Endothelial cell of umbilical vein (primary cell): Measurements from ENCODE around the gene CS. TPM values are rescaled to one million over a fixed set of nuclear protein-coding genes. Genes with fewer than 3 reads are reported as not detected.

ENCODE experiments used
- BruUV-seq: library from RNA; stranded (reverse); fragments of 400-500 nt; replicated peaks from 2 replicates; lab custom pipeline; 2021; lab: Mats Ljungman, UMichigan
- CTCF ChIA-PET: fragments of 300-600, 350-600 bp; sonication (Branson Sonifier 250); formaldehyde crosslinking; loops from one replicate; lab custom pipeline; 2021; ENCODE audit warnings: antibody characterized with exemption, inconsistent platforms; lab: Charles Lee
- POLR2A ChIA-PET: fragments of 300-600, 350-600 bp; sonication (Branson Sonifier 250); formaldehyde crosslinking; loops from one replicate; lab custom pipeline; 2021; ENCODE audit warnings: antibody characterized with exemption, inconsistent platforms; lab: Charles Lee
- DNase-seq: peaks from one replicate; pipeline ENCODE4 v3.0.0-alpha.2; 2011; ENCODE audit warnings: low read depth, low spot score
- FAIRE-seq: peaks from 2 replicates; lab custom pipeline; 2011; peaks lifted over from hg19 to GRCh38; lab: Jason Lieb, UNC
- H2AFZ ChIP-seq: 2 replicates; pipeline ENCODE4 v1.6.0; 2012; ENCODE audit warnings: low read depth, low read length, control low read depth, inconsistent platforms
- H3K27ac ChIP-seq: 2 replicates; pipeline ENCODE4 v1.5.1; 2011; ENCODE audit warnings: low read depth, mild to moderate bottlenecking, control low read depth, low read length, moderate library complexity; ENCODE audit not compliant: insufficient read depth
- H3K27me3 ChIP-seq, 2 experiments: 2 replicates each; pipeline versions ENCODE4 v1.6.0 to v1.6.1; 2011; ENCODE audit warnings: low read length in 2 of 2, mixed read lengths in 1 of 2; ENCODE audit not compliant: control insufficient read depth in 2 of 2, insufficient read depth in 2 of 2
- H3K36me3 ChIP-seq, 2 experiments: 2 replicates in 1 of 2; 3 replicates in 1 of 2; pipeline ENCODE4 v1.5.1; 2011; ENCODE audit warnings: low read length in 2 of 2, mild to moderate bottlenecking in 1 of 2, moderate library complexity in 1 of 2; ENCODE audit not compliant: control insufficient read depth in 2 of 2, insufficient read depth in 2 of 2; ENCODE audit errors: extremely low read depth in 1 of 2
- H3K4me1 ChIP-seq: 3 replicates; pipeline ENCODE4 v1.5.1; 2011; ENCODE audit warnings: mild to moderate bottlenecking, low read length; ENCODE audit not compliant: control insufficient read depth, insufficient read depth; ENCODE audit errors: extremely low read depth
- H3K4me2 ChIP-seq: 2 replicates; pipeline ENCODE4 v1.6.1; 2011; ENCODE audit warnings: low read length, control low read depth, mixed read lengths; ENCODE audit not compliant: insufficient read depth
- H3K4me3 ChIP-seq, 3 experiments: fragments of 200-600 bp in 1 of 3; sonication (generic), shearing (Covaris generic) in 1 of 3; replicated peaks in 1 of 3; 2 replicates each; pipeline ENCODE4 v1.5.1; 2011 to 2016; ENCODE audit warnings: control low read depth in 3 of 3, low read length in 3 of 3, mild to moderate bottlenecking in 2 of 3, inconsistent platforms in 1 of 3, low read depth in 1 of 3, moderate library complexity in 1 of 3; ENCODE audit not compliant: insufficient read depth in 1 of 3
- H3K79me2 ChIP-seq: 2 replicates; pipeline ENCODE4 v1.6.0; 2012; ENCODE audit warnings: low read length, inconsistent platforms; ENCODE audit not compliant: control insufficient read depth, insufficient read depth
- H3K9ac ChIP-seq: replicated peaks from 2 replicates; pipeline ENCODE3; 2011; ENCODE audit warnings: low read length, control low read depth; ENCODE audit not compliant: insufficient read depth; ENCODE audit errors: extremely low read depth
- H3K9me1 ChIP-seq: replicated peaks from 3 replicates; pipeline ENCODE4 v1.6.0; 2011; ENCODE audit warnings: mild to moderate bottlenecking, low read length; ENCODE audit not compliant: control insufficient read depth, insufficient read depth; ENCODE audit errors: extremely low read depth
- H3K9me3 ChIP-seq: replicated peaks from 2 replicates; pipeline ENCODE4 v1.5.1; 2012; ENCODE audit warnings: low read length, inconsistent platforms; ENCODE audit not compliant: control insufficient read depth, insufficient read depth
- H4K20me1 ChIP-seq: replicated peaks from 2 replicates; pipeline ENCODE3; 2011; ENCODE audit warnings: mild to moderate bottlenecking, low read length; ENCODE audit not compliant: control insufficient read depth, insufficient read depth; ENCODE audit errors: extremely low read depth
- EZH2 ChIP-seq: IDR thresholded peaks from 2 replicates; pipeline ENCODE4 v1.6.1; 2012; ENCODE audit warnings: borderline replicate concordance, low read depth, mild to moderate bottlenecking, moderate library complexity, low read length, inconsistent platforms; ENCODE audit not compliant: severe bottlenecking
- FOS ChIP-seq: IDR thresholded peaks from 2 replicates; pipeline ENCODE4 v1.6.1; 2011; ENCODE audit warnings: mild to moderate bottlenecking, low read length, moderate library complexity, borderline replicate concordance; ENCODE audit not compliant: insufficient read depth
- GATA2 ChIP-seq: IDR thresholded peaks from 2 replicates; pipeline ENCODE4 v1.7.0; 2011; ENCODE audit warnings: low read depth, mild to moderate bottlenecking, moderate library complexity, mixed read lengths, low read length; ENCODE audit not compliant: insufficient read length, insufficient read depth
- JUN ChIP-seq: IDR thresholded peaks from 2 replicates; pipeline ENCODE4 v1.6.1; 2011; ENCODE audit warnings: borderline replicate concordance, low read depth; ENCODE audit not compliant: insufficient read length, insufficient read depth
- MYC ChIP-seq: IDR thresholded peaks from one replicate; pipeline ENCODE4 v1.6.1; 2011; ENCODE audit warnings: mild to moderate bottlenecking, low read depth, low read length
- POLR2A ChIP-seq: IDR thresholded peaks from 2 replicates; pipeline ENCODE4 v1.6.1; 2012; ENCODE audit warnings: low read depth, mild to moderate bottlenecking, control low read depth, low read length
- POLR2AphosphoS5 ChIP-seq: IDR thresholded peaks from 2 replicates; pipeline ENCODE4 v1.6.1; 2012; ENCODE audit warnings: low read depth, mild to moderate bottlenecking, control low read depth, low read length, moderate library complexity; ENCODE audit not compliant: insufficient read depth
- dilution Hi-C: fragments of 300-500 bp; cut with MboI; formaldehyde crosslinking; loops from one replicate; pipeline ENCODE4 v1.15.0; 2019; ENCODE audit warnings: low sequenced_read_pairs; ENCODE audit not compliant: extremely low pct_ligation_motif_present
- intact Hi-C: fragments of 100-400 bp; cut with micrococcal nuclease; formaldehyde crosslinking; loops from one replicate; pipeline ENCODE4 v1.10.0; 2022
- polyA plus RNA-seq, 4 experiments: library from polyadenylated mRNA; depleted of rRNA in 3 of 4; stranded (reverse) in 3 of 4; unstranded in 1 of 4; fragments of >200 nt; gene quantifications; 2 replicates each; pipeline versions ENCODE4 v1.2.1 to v1.2.3, GENCODE V29; 2011 to 2012; ENCODE audit warnings: missing spikeins in 1 of 4
- total RNA-seq: library from RNA; stranded (reverse); gene quantifications from 2 replicates; pipeline ENCODE4 v1.2.3, GENCODE V29; 2021
- TF ChIP-seq, protein P1 (sequence below), 2 donors: IDR thresholded peaks; 1 replicate in 1 of 2; 2 replicates in 1 of 2; pipeline ENCODE4 v1.5.1; 2011; ENCODE audit warnings: low read length in 2 of 2, mild to moderate bottlenecking in 2 of 2, moderate library complexity in 2 of 2, control low read depth in 1 of 2, inconsistent platforms in 1 of 2, low read depth in 1 of 2; ENCODE audit not compliant: insufficient read depth in 1 of 2; ENCODE audit errors: extremely low read depth in 1 of 2
- TF ChIP-seq, protein P2 (sequence below): IDR thresholded peaks from 2 replicates; pipeline ENCODE4 v1.6.1; 2011; ENCODE audit not compliant: insufficient read depth, insufficient read length

CS gene
- total and polyA plus RNA-seq, 2 donors (not counting 3 experiments of a cell fraction or from before 2014, with no cell fraction given) = 129 to 312 TPM

- no peak overlapping the region for H3K27ac ChIP-seq
- no peaks in the 10 kb centered on the region for H3K9me3 ChIP-seq
- intact Hi-C loops (no loop called here), dilution Hi-C loops (no loop called here)
- CTCF ChIA-PET = interaction anchor here (0.5 to 1.3 kb wide), 3 partner anchors 20 to 106 kb away, joined by 3 to 4 read pairs (median 3); no protein-coding TSS in a partner anchor
- H3K4me3 ChIP-seq = no peak overlapping the region
- H2AFZ ChIP-seq = no peak overlapping the region
- no peak overlapping the region for H3K9ac ChIP-seq
- H4K20me1 ChIP-seq = no peaks in the 10 kb centered on the region
- H3K4me1 ChIP-seq = no peaks in the 10 kb centered on the region
- no peak for FAIRE-seq
- TF ChIP-seq POLR2AphosphoS5 (no peak), MYC (no peak), GATA2 (no peak), JUN (no peak), POLR2A (no peak), EZH2 (no peak), FOS (no peak)
- TF ChIP-seq, protein P1, sequence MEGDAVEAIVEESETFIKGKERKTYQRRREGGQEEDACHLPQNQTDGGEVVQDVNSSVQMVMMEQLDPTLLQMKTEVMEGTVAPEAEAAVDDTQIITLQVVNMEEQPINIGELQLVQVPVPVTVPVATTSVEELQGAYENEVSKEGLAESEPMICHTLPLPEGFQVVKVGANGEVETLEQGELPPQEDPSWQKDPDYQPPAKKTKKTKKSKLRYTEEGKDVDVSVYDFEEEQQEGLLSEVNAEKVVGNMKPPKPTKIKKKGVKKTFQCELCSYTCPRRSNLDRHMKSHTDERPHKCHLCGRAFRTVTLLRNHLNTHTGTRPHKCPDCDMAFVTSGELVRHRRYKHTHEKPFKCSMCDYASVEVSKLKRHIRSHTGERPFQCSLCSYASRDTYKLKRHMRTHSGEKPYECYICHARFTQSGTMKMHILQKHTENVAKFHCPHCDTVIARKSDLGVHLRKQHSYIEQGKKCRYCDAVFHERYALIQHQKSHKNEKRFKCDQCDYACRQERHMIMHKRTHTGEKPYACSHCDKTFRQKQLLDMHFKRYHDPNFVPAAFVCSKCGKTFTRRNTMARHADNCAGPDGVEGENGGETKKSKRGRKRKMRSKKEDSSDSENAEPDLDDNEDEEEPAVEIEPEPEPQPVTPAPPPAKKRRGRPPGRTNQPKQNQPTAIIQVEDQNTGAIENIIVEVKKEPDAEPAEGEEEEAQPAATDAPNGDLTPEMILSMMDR (IDR thresholded peaks at IDR 0.05; ENCODE audit: extremely low read depth in 1 of 2, insufficient read depth in 1 of 2, low read depth in 1 of 2, low read length in 2 of 2) = no peak
- TF ChIP-seq, protein P2, sequence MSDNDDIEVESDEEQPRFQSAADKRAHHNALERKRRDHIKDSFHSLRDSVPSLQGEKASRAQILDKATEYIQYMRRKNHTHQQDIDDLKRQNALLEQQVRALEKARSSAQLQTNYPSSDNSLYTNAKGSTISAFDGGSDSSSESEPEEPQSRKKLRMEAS = no peak
- no peaks in the 10 kb centered on the region for H3K27me3 ChIP-seq
- peaks cover 0 to 4% of the 10 kb centered on the region in 2 experiments for H3K36me3 ChIP-seq
- no peaks in the 10 kb centered on the region for H3K9me1 ChIP-seq
- POLR2A ChIA-PET = interaction anchor here (0.5 kb wide), 1 partner anchor 448 kb away, joined by 4 read pairs; no protein-coding TSS in a partner anchor
- no peaks in the 10 kb centered on the region for H3K79me2 ChIP-seq
- BruUV-seq = no TSS peak
- no peak overlapping the region for H3K4me2 ChIP-seq
- DNase-seq = no peak
Measured at GRCh38 chr12:56231184-56231582, 68.9 kb downstream of the CS start.
